ENCODE measurements around the gene NEB.

DNA sequence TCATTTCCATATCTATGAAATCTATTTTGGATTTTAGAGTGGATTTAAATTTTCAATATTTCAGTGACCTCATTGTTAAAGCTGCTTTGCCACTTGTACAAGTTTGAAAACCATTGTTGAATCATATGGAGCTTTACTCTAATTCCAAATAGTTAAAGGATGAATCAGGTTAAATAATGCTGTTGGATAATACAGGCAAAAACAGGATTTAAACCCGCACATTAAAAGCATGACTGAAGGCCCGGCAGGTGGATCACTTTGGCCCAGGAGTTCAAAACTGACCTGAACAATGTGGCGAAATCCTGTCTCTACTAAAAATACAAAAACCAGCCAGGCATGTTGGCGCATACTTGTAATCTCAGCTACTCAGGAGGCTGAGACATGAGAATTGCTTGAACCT lies 256.3 kb downstream of the NEB start:
- TF ChIP-seq POLR2A (IDR thresholded peaks at IDR 0.05): no peak
- TF ChIP-seq, protein P1, sequence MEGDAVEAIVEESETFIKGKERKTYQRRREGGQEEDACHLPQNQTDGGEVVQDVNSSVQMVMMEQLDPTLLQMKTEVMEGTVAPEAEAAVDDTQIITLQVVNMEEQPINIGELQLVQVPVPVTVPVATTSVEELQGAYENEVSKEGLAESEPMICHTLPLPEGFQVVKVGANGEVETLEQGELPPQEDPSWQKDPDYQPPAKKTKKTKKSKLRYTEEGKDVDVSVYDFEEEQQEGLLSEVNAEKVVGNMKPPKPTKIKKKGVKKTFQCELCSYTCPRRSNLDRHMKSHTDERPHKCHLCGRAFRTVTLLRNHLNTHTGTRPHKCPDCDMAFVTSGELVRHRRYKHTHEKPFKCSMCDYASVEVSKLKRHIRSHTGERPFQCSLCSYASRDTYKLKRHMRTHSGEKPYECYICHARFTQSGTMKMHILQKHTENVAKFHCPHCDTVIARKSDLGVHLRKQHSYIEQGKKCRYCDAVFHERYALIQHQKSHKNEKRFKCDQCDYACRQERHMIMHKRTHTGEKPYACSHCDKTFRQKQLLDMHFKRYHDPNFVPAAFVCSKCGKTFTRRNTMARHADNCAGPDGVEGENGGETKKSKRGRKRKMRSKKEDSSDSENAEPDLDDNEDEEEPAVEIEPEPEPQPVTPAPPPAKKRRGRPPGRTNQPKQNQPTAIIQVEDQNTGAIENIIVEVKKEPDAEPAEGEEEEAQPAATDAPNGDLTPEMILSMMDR (IDR thresholded peaks at IDR 0.05): no peak
